Measurements from ENCODE around the gene PPP1R14D. TPM values are rescaled to one million over a fixed set of nuclear protein-coding genes. Genes with fewer than 3 reads are reported as not detected.

The PPP1R14D gene
- total RNA-seq, 1 donor from 2014 or later, result 1.3 TPM

GRCh38 chr15:40854161-40854560, 25.7 kb upstream of the PPP1R14D start:
- TF ChIP-seq CTCF (IDR thresholded peaks at IDR 0.05), result no peak
- no peaks in the 10 kb centered on the region for H3K27me3 ChIP-seq
- no peak overlapping the region for H3K27ac ChIP-seq
- ATAC-seq (no peak), DNase-seq (no peak)
- no peaks in the 10 kb centered on the region for H3K9me3 ChIP-seq
- no peaks in the 10 kb centered on the region for H3K4me1 ChIP-seq
- peaks cover 34% of the 10 kb centered on the region for H3K36me3 ChIP-seq
- intact Hi-C loops (cut with DNase I), result no loop called here
- no peak overlapping the region for H3K4me3 ChIP-seq

GRCh38 chr15:40853241-40853890, 24.9 kb upstream of the PPP1R14D start:
- H3K36me3 ChIP-seq, result peaks cover 34% of the 10 kb centered on the region
- no peak overlapping the region for H3K27ac ChIP-seq
- H3K9me3 ChIP-seq, result no peaks in the 10 kb centered on the region
- TF ChIP-seq CTCF (IDR thresholded peaks at IDR 0.05), result no peak
- ATAC-seq (no peak), DNase-seq (no peak)
- no peak overlapping the region for H3K4me3 ChIP-seq
- intact Hi-C loops (cut with DNase I), result no loop called here
- H3K4me1 ChIP-seq, result no peaks in the 10 kb centered on the region
- no peaks in the 10 kb centered on the region for H3K27me3 ChIP-seq

DNA sequence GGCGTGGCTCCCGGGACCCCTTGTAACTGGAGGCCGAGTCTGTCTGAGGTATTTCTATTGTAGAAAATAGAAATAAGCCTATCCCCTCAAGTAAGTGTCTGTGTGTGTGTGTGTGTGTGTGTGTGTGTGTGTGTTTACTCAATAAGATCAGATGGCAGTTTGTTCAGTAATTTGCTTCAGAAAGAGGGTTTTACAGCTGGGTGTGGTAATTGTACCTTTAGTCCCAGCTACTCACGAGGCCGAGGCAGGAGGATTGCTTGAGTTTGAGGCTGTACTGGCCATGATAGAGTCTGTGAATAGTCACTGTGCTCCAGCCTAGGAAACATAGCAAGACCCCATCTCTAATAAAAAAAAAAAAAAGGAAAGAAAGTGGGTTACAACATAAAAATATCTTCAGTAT, 24.0 kb upstream of the PPP1R14D start:
- Histone ChIP-seq H3K9me3 (no peaks in the 10 kb centered on the region), H3K27me3 (no peaks in the 10 kb centered on the region), H3K36me3 (peaks cover 34% of the 10 kb centered on the region), H3K4me3 (no peak overlapping the region), H3K27ac (no peak overlapping the region), H3K4me1 (peaks cover 8% of the 10 kb centered on the region)
- ATAC-seq (no peak), DNase-seq (no peak)
- intact Hi-C loops (cut with DNase I), result no loop called here
- no peak for TF ChIP-seq CTCF (IDR thresholded peaks at IDR 0.05)

- intact Hi-C loops (cut with DNase I), result no loop called here
- TF ChIP-seq CTCF (IDR thresholded peaks at IDR 0.05), result no peak
- no peak overlapping the region for H3K27ac ChIP-seq
- H3K36me3 ChIP-seq, result peaks cover 26% of the 10 kb centered on the region
- H3K4me3 ChIP-seq, result no peak overlapping the region
- H3K27me3 ChIP-seq, result no peaks in the 10 kb centered on the region
- DNase-seq, result no peak
- no peak for ATAC-seq
- H3K4me1 ChIP-seq, result peaks cover 23% of the 10 kb centered on the region
- no peaks in the 10 kb centered on the region for H3K9me3 ChIP-seq
Observed at GRCh38 chr15:40850576-40851112, 22.1 kb upstream of the PPP1R14D start.

- Histone ChIP-seq H3K27ac (peak overlapping the region; percentile 83), H3K27me3 (peaks cover 6% of the 10 kb centered on the region), H3K9me3 (no peaks in the 10 kb centered on the region), H3K4me3 (peak overlapping the region; percentile 70), H3K36me3 (no peaks in the 10 kb centered on the region), H3K4me1 (peaks cover 31% of the 10 kb centered on the region)
- DNase-seq (peak; percentile 87), ATAC-seq (peak; percentile 85)
- TF ChIP-seq CTCF (IDR thresholded peaks at IDR 0.05), result no peak
- intact Hi-C loops (cut with DNase I), result no loop called here
Observed at GRCh38 chr15:40847223-40847961, 18.9 kb upstream of the PPP1R14D start.
